PC-9 (cell line): ENCODE data around the gene CDC42EP2.

Experiments
- CTCF ChIP-seq: fragments of 200-600 bp; sonication (generic); conservative IDR thresholded peaks from 2 replicates; pipeline ENCODE4 v1.6.1; 2017; ENCODE audit warnings: mixed run types, antibody characterized with exemption, mild to moderate bottlenecking, moderate library complexity
- EZH2 ChIP-seq: fragments of 200-600 bp; sonication (generic); IDR thresholded peaks from 2 replicates; pipeline ENCODE4 v1.8.0; 2017; ENCODE audit warnings: antibody characterized with exemption, low read depth

- TF ChIP-seq CTCF (no peak), EZH2 (no peak)
Observed at GRCh38 chr11:65314501-65315203, at the start of gene CDC42EP2.
